ENCODE results near the gene EXOC5.

EXOC5 gene

DNA sequence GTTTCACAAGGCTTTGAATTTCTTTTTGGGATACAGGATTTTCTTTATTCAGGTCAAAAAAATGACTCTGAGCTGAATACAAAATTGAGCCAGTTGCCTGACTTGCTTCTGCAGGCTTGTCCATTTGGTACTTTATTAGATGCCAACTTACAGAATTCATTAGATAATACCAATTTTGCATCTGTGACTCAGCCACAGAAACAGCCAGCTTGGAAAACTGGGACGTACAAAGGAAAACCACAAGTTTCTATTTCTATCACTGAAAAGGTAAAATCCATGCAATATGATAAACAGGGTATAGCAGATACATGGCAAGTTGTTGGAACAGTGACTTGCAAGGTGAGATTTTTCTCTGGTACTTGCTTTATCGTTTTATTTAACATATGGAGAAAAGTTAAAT is 5.8 kb upstream of the EXOC5 start:
- TF ChIP-seq, protein P1, sequence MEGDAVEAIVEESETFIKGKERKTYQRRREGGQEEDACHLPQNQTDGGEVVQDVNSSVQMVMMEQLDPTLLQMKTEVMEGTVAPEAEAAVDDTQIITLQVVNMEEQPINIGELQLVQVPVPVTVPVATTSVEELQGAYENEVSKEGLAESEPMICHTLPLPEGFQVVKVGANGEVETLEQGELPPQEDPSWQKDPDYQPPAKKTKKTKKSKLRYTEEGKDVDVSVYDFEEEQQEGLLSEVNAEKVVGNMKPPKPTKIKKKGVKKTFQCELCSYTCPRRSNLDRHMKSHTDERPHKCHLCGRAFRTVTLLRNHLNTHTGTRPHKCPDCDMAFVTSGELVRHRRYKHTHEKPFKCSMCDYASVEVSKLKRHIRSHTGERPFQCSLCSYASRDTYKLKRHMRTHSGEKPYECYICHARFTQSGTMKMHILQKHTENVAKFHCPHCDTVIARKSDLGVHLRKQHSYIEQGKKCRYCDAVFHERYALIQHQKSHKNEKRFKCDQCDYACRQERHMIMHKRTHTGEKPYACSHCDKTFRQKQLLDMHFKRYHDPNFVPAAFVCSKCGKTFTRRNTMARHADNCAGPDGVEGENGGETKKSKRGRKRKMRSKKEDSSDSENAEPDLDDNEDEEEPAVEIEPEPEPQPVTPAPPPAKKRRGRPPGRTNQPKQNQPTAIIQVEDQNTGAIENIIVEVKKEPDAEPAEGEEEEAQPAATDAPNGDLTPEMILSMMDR (conservative IDR thresholded peaks at IDR 0.05): no peak
- no peak overlapping the region for H3K27ac ChIP-seq

DNA sequence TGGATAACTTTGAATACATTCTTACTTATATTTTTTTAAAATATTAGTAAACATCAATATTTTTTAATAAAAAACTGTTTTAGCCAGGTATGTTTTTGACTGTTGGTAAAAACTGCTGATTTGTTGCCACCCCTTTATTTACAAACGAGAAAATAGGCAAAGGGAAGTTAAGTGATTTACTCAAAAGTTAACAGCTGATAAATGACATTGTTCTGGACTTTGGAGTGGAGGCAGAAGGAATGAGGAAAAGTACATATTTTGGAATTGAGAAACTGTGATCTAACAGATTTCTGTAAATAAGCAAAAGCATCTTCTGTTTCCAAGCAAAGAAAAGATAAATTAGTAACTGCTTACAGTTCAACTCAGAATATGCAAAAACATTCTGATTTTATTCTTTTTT is 4.5 kb upstream of the EXOC5 start:
- H3K27ac ChIP-seq: no peak overlapping the region
- TF ChIP-seq, protein P1 (conservative IDR thresholded peaks at IDR 0.05): no peak

DNA sequence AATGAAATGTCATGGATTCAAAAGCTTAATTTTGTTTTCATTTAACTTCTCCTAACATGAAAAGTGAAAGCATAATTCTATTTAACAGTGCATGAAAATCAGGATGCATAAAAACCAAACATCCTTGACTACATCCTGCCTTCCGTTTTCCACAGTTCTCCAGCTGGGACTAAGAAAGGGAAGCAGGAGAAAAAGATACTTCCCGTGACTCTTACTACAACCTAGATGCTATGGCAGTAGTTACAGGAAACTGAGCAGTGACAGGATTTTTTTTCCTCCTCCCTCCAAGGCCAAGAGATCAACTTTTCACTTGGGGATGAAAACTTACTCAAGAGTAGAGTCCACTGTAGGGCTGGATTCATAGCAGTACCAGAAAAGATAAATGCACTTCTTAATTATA is 2.6 kb downstream of the EXOC5 start:
- TF ChIP-seq, protein P1 (conservative IDR thresholded peaks at IDR 0.05): no peak
- no peak overlapping the region for H3K27ac ChIP-seq

DNA sequence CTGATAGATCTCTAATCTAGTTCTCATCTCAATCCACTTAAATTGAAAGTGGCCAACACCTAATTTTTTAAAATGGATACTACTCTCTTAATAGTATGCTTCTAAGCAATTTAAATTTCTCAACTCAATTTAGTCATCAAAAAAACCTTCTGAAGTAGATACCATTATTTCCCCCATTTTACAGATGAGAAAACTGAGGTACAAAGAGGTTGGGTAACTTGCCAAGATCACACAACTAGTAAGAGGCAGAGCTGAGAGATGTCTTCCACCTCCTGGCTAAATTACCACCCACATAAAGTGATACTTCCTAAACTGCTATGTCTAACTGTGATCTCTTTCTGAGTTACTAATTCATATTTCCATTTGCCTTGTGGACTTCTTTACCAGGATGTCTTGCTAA is 6.6 kb downstream of the EXOC5 start:
- TF ChIP-seq, protein P1 (conservative IDR thresholded peaks at IDR 0.05): no peak
- H3K27ac ChIP-seq: no peak overlapping the region

DNA sequence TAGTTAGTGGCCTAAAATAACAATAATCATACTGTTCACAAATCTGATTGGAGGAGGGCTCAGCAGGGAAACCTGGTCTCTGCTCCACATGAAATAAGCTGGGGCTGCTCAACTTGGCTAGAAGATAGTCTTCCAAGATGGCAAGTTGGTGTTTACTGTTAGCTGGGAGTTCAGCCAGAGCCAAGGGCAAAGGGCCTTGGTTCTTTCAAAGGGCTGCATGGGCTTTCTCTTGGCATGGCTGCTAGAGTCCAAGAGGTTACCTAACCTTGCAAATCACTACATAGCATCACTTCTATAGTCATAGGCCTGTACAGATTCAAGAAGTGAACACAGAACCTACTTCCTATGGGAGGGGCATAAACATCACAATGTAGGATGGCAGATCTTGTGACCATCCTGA is 7.1 kb downstream of the EXOC5 start:
- H3K27ac ChIP-seq: no peak overlapping the region
- TF ChIP-seq, protein P1 (conservative IDR thresholded peaks at IDR 0.05): no peak

DNA sequence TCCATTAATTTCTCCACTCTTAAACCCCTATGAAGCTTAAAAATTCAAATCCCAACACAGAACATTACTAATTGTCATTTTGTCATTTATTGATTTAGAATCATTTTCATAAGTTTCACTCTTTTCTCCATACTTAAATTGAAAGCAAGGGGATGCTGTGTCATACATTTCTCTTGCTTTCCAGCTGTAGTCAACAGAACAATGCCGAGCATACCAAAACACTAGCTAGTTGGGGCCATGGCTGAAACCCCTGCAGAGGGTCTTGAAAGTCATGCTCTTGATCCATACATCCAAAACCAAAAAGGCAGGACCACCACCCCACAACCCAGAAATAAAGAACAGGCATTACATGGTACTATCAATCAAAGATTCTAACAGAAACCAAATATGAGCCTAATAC is 9.0 kb downstream of the EXOC5 start:
- no peak overlapping the region for H3K27ac ChIP-seq
- TF ChIP-seq, protein P1 (conservative IDR thresholded peaks at IDR 0.05): no peak

DNA sequence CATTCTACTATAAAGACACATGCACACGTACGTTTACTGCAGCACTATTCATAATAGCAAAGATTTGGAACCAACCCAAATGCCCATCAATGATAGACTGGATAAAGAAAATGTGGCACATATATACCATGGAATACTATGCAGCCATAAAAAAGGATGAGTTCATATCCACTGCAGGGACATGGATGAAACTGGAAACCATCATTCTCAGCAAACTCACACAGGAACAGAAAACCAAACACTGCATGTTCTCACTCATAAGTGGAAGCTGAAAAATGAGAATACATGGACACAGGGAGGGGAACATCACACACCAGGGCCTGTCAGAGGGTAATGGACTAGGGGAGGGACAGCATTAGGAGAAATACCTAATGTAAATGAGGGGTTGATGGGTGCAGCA is 10.5 kb downstream of the EXOC5 start:
- peak overlapping the region; percentile 31 for H3K27ac ChIP-seq

DNA sequence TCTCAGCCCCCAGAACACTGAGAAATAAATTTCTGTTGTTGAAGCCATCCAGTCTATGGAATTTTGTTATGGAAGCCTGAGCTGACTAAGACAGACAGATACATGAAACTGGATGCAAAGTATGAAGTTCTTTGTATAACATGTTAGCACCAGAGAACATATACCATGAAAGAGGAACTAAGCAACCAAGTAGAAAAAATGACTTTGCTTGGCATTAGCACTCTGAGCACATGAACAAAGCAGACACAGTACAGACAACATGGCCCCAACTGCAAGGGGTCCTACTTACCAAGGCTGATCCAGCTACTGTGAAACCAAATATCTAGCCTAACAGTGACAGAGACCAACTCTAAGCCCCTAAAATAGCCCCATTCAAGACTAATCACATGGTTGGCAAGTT is 13.8 kb downstream of the EXOC5 start:
- no peak overlapping the region for H3K27ac ChIP-seq
- TF ChIP-seq, protein P1 (conservative IDR thresholded peaks at IDR 0.05): no peak

Data from VCaP (cell line).